CD4-positive, CD25-positive, alpha-beta regulatory T cell (primary cell): ENCODE measurements around the gene DRGX. TPM values are rescaled to one million over a fixed set of nuclear protein-coding genes. Genes with fewer than 3 reads are reported as not detected.

Experiments
- ATAC-seq, 2 donors: fragments of 150-1000 bp; cut with Tn5 transposase; one replicate each; pipeline ENCODE4 v1.10.0; 2021; ENCODE audit warnings: low read depth in 2 of 2, moderate number of reproducible peaks in 2 of 2, moderate library complexity in 1 of 2
- DNase-seq, 3 donors: peaks; one replicate each; pipeline versions ENCODE4 v3.0.0 to v3.0.0-alpha.2; 2012 to 2022; ENCODE audit warnings: mixed read lengths in 1 of 3
- H3K27ac ChIP-seq: one replicate; pipeline ENCODE4 v1.7.0; 2013; ENCODE audit warnings: mild to moderate bottlenecking, low read length; ENCODE audit not compliant: insufficient read depth, poor library complexity, severe bottlenecking
- H3K27me3 ChIP-seq: one replicate; pipeline ENCODE4 v1.7.0; 2013; ENCODE audit warnings: low read length; ENCODE audit not compliant: control insufficient read depth, insufficient read depth
- H3K36me3 ChIP-seq: one replicate; pipeline ENCODE4 v1.7.0; 2013; ENCODE audit warnings: mild to moderate bottlenecking, low read length, moderate library complexity; ENCODE audit not compliant: control insufficient read depth, insufficient read depth
- H3K4me1 ChIP-seq: 2 replicates; pipeline ENCODE4 v1.7.0; 2013; ENCODE audit warnings: mild to moderate bottlenecking, low read length; ENCODE audit not compliant: insufficient read depth, control insufficient read depth, poor library complexity, severe bottlenecking
- H3K4me3 ChIP-seq: one replicate; pipeline ENCODE4 v1.7.0; 2013; ENCODE audit warnings: low read depth, mild to moderate bottlenecking, low read length, moderate library complexity
- H3K9me3 ChIP-seq, 2 experiments: 1 replicate in 1 of 2; 2 replicates in 1 of 2; pipeline ENCODE4 v1.7.0; 2013; ENCODE audit warnings: low read length in 2 of 2, mild to moderate bottlenecking in 1 of 2, moderate library complexity in 1 of 2; ENCODE audit not compliant: control insufficient read depth in 2 of 2
- H3K27ac Mint-ChIP-seq, 3 donors: one replicate each; pipeline ENCODE4 v1.8.0; 2020 to 2022; ENCODE audit warnings: mild to moderate bottlenecking in 3 of 3, mixed read lengths in 3 of 3, moderate library complexity in 2 of 3
- H3K27me3 Mint-ChIP-seq: one replicate; pipeline ENCODE4 v1.8.0; 2022; ENCODE audit warnings: mild to moderate bottlenecking, mixed read lengths
- H3K36me3 Mint-ChIP-seq: one replicate; pipeline ENCODE4 v1.8.0; 2020; ENCODE audit warnings: mixed read lengths
- H3K4me1 Mint-ChIP-seq, 4 donors: one replicate each; pipeline ENCODE4 v1.8.0; 2020 to 2022; ENCODE audit warnings: mixed read lengths in 4 of 4, mild to moderate bottlenecking in 1 of 4
- H3K4me3 Mint-ChIP-seq, 4 donors: one replicate each; pipeline ENCODE4 v1.8.0; 2020 to 2022; ENCODE audit warnings: mild to moderate bottlenecking in 4 of 4, mixed read lengths in 4 of 4, moderate library complexity in 3 of 4
- H3K9me3 Mint-ChIP-seq, 7 donors: one replicate each; pipeline ENCODE4 v1.8.0; 2020 to 2022; ENCODE audit warnings: mixed read lengths in 7 of 7, mild to moderate bottlenecking in 3 of 7, moderate library complexity in 2 of 7
- polyA plus RNA-seq, 4 donors: library from polyadenylated mRNA; unstranded; fragments of 300-500 nt; fragmentation: Illumina TruSeq; gene quantifications; one replicate each; pipeline ENCODE4 v1.2.3, GENCODE V29; 2021
- total RNA-seq: library from RNA; stranded (reverse); gene quantifications from one replicate; pipeline ENCODE4 v1.2.3, GENCODE V29; 2022

DRGX gene
- total RNA-seq, result not detected
- polyA plus RNA-seq, result not detected

- H3K27ac ChIP-seq, result no peak within 1 kb of the TSS
- peaks cover 9% of the 10 kb centered on the region for H3K4me1 ChIP-seq
- H3K27ac Mint-ChIP-seq, result no peak within 1 kb of the TSS
- no peaks in the 10 kb centered on the region for H3K36me3 ChIP-seq
- no peak within 1 kb of the TSS for H3K4me3 ChIP-seq
- H3K27me3 ChIP-seq, result peaks cover 36% of the 10 kb centered on the region
- H3K4me3 Mint-ChIP-seq, result no peak within 1 kb of the TSS
- no peaks in the 10 kb centered on the region for H3K9me3 ChIP-seq
- peaks cover 0 to 12% (median 0%) of the 10 kb centered on the region in 7 donors for H3K9me3 Mint-ChIP-seq
- DNase-seq (no peak), ATAC-seq (no peak)
- H3K4me1 Mint-ChIP-seq, result peaks cover 0 to 16% (median 2%) of the 10 kb centered on the region in 4 donors
- H3K27me3 Mint-ChIP-seq, result peaks cover 73% of the 10 kb centered on the region
- no peaks in the 10 kb centered on the region for H3K36me3 Mint-ChIP-seq
These were observed at the start of gene DRGX for GRCh38 chr10:49395741-49396665. Gene DRGX (minus strand): TSS chr10:49396089. CDS start chr10:49395440, 649 bp downstream.

- peaks cover 4% of the 10 kb centered on the region for H3K36me3 Mint-ChIP-seq
- H3K4me3 ChIP-seq, result no peak overlapping the region
- peaks cover 0 to 16% (median 4%) of the 10 kb centered on the region in 7 donors for H3K9me3 Mint-ChIP-seq
- peaks cover 5% of the 10 kb centered on the region for H3K4me1 ChIP-seq
- DNase-seq (no peak), ATAC-seq (no peak)
- peaks cover 0 to 13% (median 9%) of the 10 kb centered on the region in 4 donors for H3K4me1 Mint-ChIP-seq
- H3K36me3 ChIP-seq, result no peaks in the 10 kb centered on the region
- no peak overlapping the region for H3K27ac ChIP-seq
- no peak overlapping the region for H3K27ac Mint-ChIP-seq
- peaks cover 5 to 6% of the 10 kb centered on the region in 2 experiments for H3K9me3 ChIP-seq
- no peak overlapping the region for H3K4me3 Mint-ChIP-seq
- H3K27me3 ChIP-seq, result no peaks in the 10 kb centered on the region
- peaks cover 6% of the 10 kb centered on the region for H3K27me3 Mint-ChIP-seq
These were observed 48.5 kb upstream of the DRGX start for GRCh38 chr10:49444349-49444748.

GRCh38 chr10:49442863-49443262, 47.0 kb upstream of the DRGX start:
- peaks cover 4% of the 10 kb centered on the region for H3K36me3 Mint-ChIP-seq
- no peaks in the 10 kb centered on the region for H3K9me3 ChIP-seq
- no peak overlapping the region for H3K27ac Mint-ChIP-seq
- DNase-seq (no peak), ATAC-seq (no peak)
- H3K4me3 Mint-ChIP-seq, result no peak overlapping the region
- H3K27ac ChIP-seq, result no peak overlapping the region
- H3K36me3 ChIP-seq, result no peaks in the 10 kb centered on the region
- peaks cover 5% of the 10 kb centered on the region for H3K4me1 ChIP-seq
- no peak overlapping the region for H3K4me3 ChIP-seq
- peaks cover 6% of the 10 kb centered on the region for H3K27me3 Mint-ChIP-seq
- peaks cover 0 to 6% (median 0%) of the 10 kb centered on the region in 7 donors for H3K9me3 Mint-ChIP-seq
- H3K27me3 ChIP-seq, result no peaks in the 10 kb centered on the region
- peaks cover 0 to 13% (median 9%) of the 10 kb centered on the region in 4 donors for H3K4me1 Mint-ChIP-seq

- ATAC-seq, result no peak
- peaks cover 5% of the 10 kb centered on the region for H3K4me1 ChIP-seq
- H3K27ac ChIP-seq, result no peak overlapping the region
- no peaks in the 10 kb centered on the region for H3K9me3 ChIP-seq
- DNase-seq, result peak in 1 of 3 donors; percentile 22
- Mint-ChIP-seq H3K27ac (no peak overlapping the region), H3K27me3 (peaks cover 6% of the 10 kb centered on the region), H3K4me3 (peak overlapping the region in 3 of 4 donors; percentile 7 to 60 (median 50)), H3K36me3 (peaks cover 4% of the 10 kb centered on the region), H3K4me1 (peaks cover 0 to 13% (median 9%) of the 10 kb centered on the region in 4 donors), H3K9me3 (peaks cover 0 to 3% (median 0%) of the 10 kb centered on the region in 7 donors)
- H3K36me3 ChIP-seq, result no peaks in the 10 kb centered on the region
- H3K27me3 ChIP-seq, result no peaks in the 10 kb centered on the region
- H3K4me3 ChIP-seq, result peak overlapping the region; percentile 15
These were observed 45.9 kb upstream of the DRGX start for GRCh38 chr10:49441488-49442476.

- Mint-ChIP-seq H3K9me3 (peaks cover 0 to 8% (median 0%) of the 10 kb centered on the region in 7 donors), H3K4me3 (no peak overlapping the region), H3K4me1 (no peaks in the 10 kb centered on the region), H3K27ac (no peak overlapping the region), H3K36me3 (no peaks in the 10 kb centered on the region), H3K27me3 (no peaks in the 10 kb centered on the region)
- Histone ChIP-seq H3K27ac (no peak overlapping the region), H3K36me3 (no peaks in the 10 kb centered on the region), H3K27me3 (no peaks in the 10 kb centered on the region), H3K4me1 (no peaks in the 10 kb centered on the region), H3K9me3 (no peaks in the 10 kb centered on the region), H3K4me3 (no peak overlapping the region)
- ATAC-seq (no peak), DNase-seq (no peak)
These were observed 39.3 kb upstream of the DRGX start for GRCh38 chr10:49435225-49435624.

- Histone ChIP-seq H3K27me3 (no peaks in the 10 kb centered on the region), H3K4me3 (no peak overlapping the region), H3K4me1 (no peaks in the 10 kb centered on the region), H3K36me3 (no peaks in the 10 kb centered on the region), H3K27ac (no peak overlapping the region), H3K9me3 (no peaks in the 10 kb centered on the region)
- Mint-ChIP-seq H3K9me3 (peaks cover 0 to 8% (median 0%) of the 10 kb centered on the region in 7 donors), H3K36me3 (no peaks in the 10 kb centered on the region), H3K27ac (no peak overlapping the region), H3K4me3 (no peak overlapping the region), H3K27me3 (no peaks in the 10 kb centered on the region), H3K4me1 (no peaks in the 10 kb centered on the region)
- DNase-seq (no peak), ATAC-seq (no peak)
These were observed 37.2 kb upstream of the DRGX start for GRCh38 chr10:49433069-49433468.

GRCh38 chr10:49431426-49431825, 35.5 kb upstream of the DRGX start:
- H3K4me3 ChIP-seq, result no peak overlapping the region
- ATAC-seq, result no peak
- H3K4me3 Mint-ChIP-seq, result no peak overlapping the region
- H3K4me1 Mint-ChIP-seq, result no peaks in the 10 kb centered on the region
- no peaks in the 10 kb centered on the region for H3K36me3 ChIP-seq
- no peaks in the 10 kb centered on the region for H3K9me3 ChIP-seq
- no peaks in the 10 kb centered on the region for H3K36me3 Mint-ChIP-seq
- H3K27me3 ChIP-seq, result no peaks in the 10 kb centered on the region
- no peaks in the 10 kb centered on the region for H3K27me3 Mint-ChIP-seq
- peaks cover 0 to 8% (median 3%) of the 10 kb centered on the region in 7 donors for H3K9me3 Mint-ChIP-seq
- no peaks in the 10 kb centered on the region for H3K4me1 ChIP-seq
- DNase-seq, result no peak
- no peak overlapping the region for H3K27ac ChIP-seq
- no peak overlapping the region for H3K27ac Mint-ChIP-seq
